A673 (cell line): ENCODE data around the gene MOB2. TPM values are rescaled to one million over a fixed set of nuclear protein-coding genes. Genes with fewer than 3 reads are reported as not detected.

Experiments used
- BruUV-seq: library from RNA; stranded (reverse); fragments of 400-500 nt; replicated peaks from 2 replicates; lab custom pipeline; 2021; lab: Mats Ljungman, UMichigan
- CTCF ChIA-PET: fragments of 300-600 bp; sonication (Branson Sonifier 250); formaldehyde crosslinking; loops from one replicate; lab custom pipeline; 2022; ENCODE audit warnings: antibody characterized with exemption; lab: Charles Lee
- POLR2A ChIA-PET: fragments of 300-600 bp; sonication (Branson Sonifier 250); formaldehyde crosslinking; loops from one replicate; lab custom pipeline; 2022; ENCODE audit warnings: antibody characterized with exemption; ENCODE audit not compliant: low non-redundant PET; lab: Charles Lee
- DNase-seq: peaks from one replicate; pipeline ENCODE4 v3.0.0-alpha.2; 2015; ENCODE audit warnings: low spot score
- H3K27ac ChIP-seq: fragments of 200-600 bp; sonication (generic); 2 replicates; pipeline ENCODE4 v1.5.1; 2016; ENCODE audit warnings: mixed run types, low read depth, mild to moderate bottlenecking, mixed read lengths, antibody characterized with exemption, low read length; ENCODE audit not compliant: poor library complexity, severe bottlenecking
- H3K27me3 ChIP-seq: fragments of 200-600 bp; sonication (generic); replicated peaks from 2 replicates; pipeline ENCODE4 v1.6.1; 2017; ENCODE audit warnings: mixed run types, low read depth, mild to moderate bottlenecking, mixed read lengths, antibody characterized with exemption, low read length; ENCODE audit not compliant: insufficient read depth, poor library complexity
- H3K36me3 ChIP-seq: fragments of 200-600 bp; sonication (generic); 2 replicates; pipeline ENCODE4 v1.6.1; 2016; ENCODE audit warnings: mixed run types, mild to moderate bottlenecking, mixed read lengths, antibody characterized with exemption, low read length; ENCODE audit not compliant: insufficient read depth, poor library complexity, severe bottlenecking
- H3K4me1 ChIP-seq: fragments of 200-600 bp; sonication (generic); 2 replicates; pipeline ENCODE4 v1.6.1; 2017; ENCODE audit warnings: mixed run types, mild to moderate bottlenecking, mixed read lengths, antibody characterized with exemption, low read length; ENCODE audit not compliant: insufficient read depth, poor library complexity, severe bottlenecking
- H3K4me3 ChIP-seq: fragments of 200-600 bp; sonication (generic); 2 replicates; pipeline ENCODE4 v1.5.1; 2016; ENCODE audit warnings: low read depth, mixed run types, mild to moderate bottlenecking, mixed read lengths, low read length; ENCODE audit not compliant: poor library complexity, severe bottlenecking
- H3K9me3 ChIP-seq: fragments of 200-600 bp; sonication (generic); 2 replicates; pipeline ENCODE4 v1.6.1; 2016; ENCODE audit warnings: mixed run types, low read depth, mild to moderate bottlenecking, mixed read lengths, antibody characterized with exemption, low read length; ENCODE audit not compliant: poor library complexity, severe bottlenecking
- CTCF ChIP-seq: fragments of 300-800, 200-600 bp; sonication (generic); conservative IDR thresholded peaks from 2 replicates; pipeline ENCODE4 v1.5.1; 2017; ENCODE audit warnings: low read depth, mild to moderate bottlenecking, antibody characterized with exemption, low read length, moderate library complexity, mixed read lengths
- EZH2 ChIP-seq: fragments of 200-600 bp; sonication (generic); IDR thresholded peaks from 2 replicates; pipeline ENCODE4 v1.6.1; 2017; ENCODE audit warnings: borderline replicate concordance, low read depth, mild to moderate bottlenecking, mixed read lengths, antibody characterized with exemption, low read length; ENCODE audit not compliant: poor library complexity, severe bottlenecking
- intact Hi-C: fragments of 100-400 bp; cut with micrococcal nuclease; formaldehyde crosslinking; loops from one replicate; pipeline ENCODE4 v1.10.0; 2022; ENCODE audit not compliant: unreplicated experiment
- total RNA-seq: library from RNA; stranded (reverse); gene quantifications from 2 replicates; pipeline ENCODE4 v1.2.3, GENCODE V29; 2021

Gene MOB2
- total RNA-seq, 1 experiment from 2014 or later: 14.7 TPM

DNA sequence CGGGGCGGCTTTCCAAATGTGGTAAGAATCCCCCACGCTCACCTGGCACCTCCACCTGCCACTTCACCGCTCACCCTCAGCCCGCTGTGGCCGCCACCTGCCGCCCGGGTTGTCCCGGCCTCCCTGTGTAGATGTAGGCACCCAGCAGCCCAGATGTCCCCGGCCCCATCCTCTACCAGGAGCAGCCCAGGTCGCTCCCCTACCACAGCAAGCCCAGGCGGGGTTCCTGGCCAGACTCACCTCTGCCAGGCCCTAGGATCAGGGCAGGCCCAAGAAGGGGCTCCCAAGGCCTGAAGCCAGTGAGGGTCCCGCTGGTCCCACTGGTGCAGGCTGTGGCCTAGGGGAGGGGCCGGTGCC, 27.4 kb downstream of the MOB2 start:
- H3K4me1 ChIP-seq: no peaks in the 10 kb centered on the region
- no peaks in the 10 kb centered on the region for H3K9me3 ChIP-seq
- H3K27ac ChIP-seq: no peak overlapping the region
- intact Hi-C loops: no loop called here
- H3K4me3 ChIP-seq: no peak overlapping the region
- no peak for DNase-seq
- no peaks in the 10 kb centered on the region for H3K27me3 ChIP-seq
- ChIA-PET POLR2A (no interaction called here), CTCF (no interaction called here)
- H3K36me3 ChIP-seq: no peaks in the 10 kb centered on the region
- BruUV-seq: no TSS peak
- TF ChIP-seq EZH2 (no peak), CTCF (no peak)

DNA sequence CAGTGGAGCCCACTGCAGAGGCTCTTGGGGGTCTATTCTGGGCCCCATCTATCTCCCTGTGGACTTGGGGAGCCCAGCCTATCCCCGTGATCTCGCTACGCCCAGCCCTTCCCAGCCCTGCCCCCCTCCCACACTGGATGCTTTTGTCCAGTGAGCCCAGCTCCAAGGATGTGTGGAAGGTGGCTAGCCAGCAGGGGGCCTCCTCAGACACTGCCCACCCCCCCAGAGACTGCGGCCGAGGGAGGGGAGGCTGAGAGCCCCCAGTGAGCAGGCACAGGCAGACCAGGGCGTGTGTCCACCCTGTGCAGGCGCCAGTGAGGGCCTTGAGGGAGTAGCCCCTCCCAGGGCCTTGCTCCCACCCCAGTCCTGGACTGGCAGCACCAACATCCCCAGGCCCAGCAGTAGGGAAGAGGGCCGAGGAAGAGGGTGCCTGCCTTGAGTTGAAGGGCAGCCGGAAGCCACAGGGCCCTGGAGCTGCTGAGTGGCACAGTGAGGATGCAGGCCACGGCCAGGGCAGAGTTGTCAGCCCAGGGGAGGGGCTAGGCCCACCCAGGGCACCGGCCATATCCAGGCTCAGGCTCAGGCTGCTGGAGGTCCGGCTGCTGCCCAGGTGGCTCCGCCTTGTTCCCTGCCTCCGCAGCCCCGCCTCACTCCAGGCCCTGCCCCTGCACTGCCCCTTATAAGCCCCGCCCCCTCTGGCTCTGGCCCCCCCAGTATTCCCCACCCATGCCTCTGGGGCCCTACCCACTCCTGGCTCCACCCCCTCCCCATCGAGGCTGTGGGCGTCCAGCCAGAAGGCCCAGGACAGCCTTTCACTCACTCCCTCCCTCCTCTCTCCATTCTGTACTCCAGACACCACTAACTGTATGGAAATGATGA, 28.0 kb downstream of the MOB2 start:
- BruUV-seq: no TSS peak
- H3K27me3 ChIP-seq: no peaks in the 10 kb centered on the region
- no peaks in the 10 kb centered on the region for H3K9me3 ChIP-seq
- H3K27ac ChIP-seq: no peak overlapping the region
- H3K4me3 ChIP-seq: no peak overlapping the region
- no peak for TF ChIP-seq EZH2
- no peak; the same call in 1 of the 2 replicates for TF ChIP-seq CTCF
- CTCF ChIA-PET: no interaction called here
- no peaks in the 10 kb centered on the region for H3K4me1 ChIP-seq
- POLR2A ChIA-PET: no interaction called here
- no peaks in the 10 kb centered on the region for H3K36me3 ChIP-seq
- DNase-seq: peak; percentile 37
- intact Hi-C loops: no loop called here

DNA sequence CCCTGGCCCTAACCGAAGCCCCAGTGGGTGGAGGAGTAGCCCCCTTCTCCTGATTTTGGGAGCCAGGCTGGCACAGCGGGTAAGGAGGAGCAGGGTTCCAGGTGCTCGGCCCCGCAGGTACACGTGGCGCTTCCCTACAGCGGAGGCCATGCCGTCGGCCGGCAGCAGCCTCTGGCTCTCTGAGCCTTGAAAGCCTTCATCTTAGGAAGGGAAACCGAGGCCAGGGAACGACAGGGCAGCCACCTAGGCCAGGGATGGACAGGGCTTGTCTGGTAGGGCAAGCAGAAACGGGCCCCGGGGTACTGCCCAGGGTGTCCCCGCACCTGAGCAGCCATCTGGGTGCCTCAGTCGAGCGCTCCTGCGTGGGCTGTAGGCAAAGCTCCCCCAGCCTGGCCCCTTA, 28.7 kb downstream of the MOB2 start:
- no peaks in the 10 kb centered on the region for H3K4me1 ChIP-seq
- no TSS peak for BruUV-seq

More for the DNA sequence above, 28.7 kb downstream of the MOB2 start:
- no peak for TF ChIP-seq CTCF
- TF ChIP-seq EZH2: no peak
- ChIA-PET POLR2A (no interaction called here), CTCF (no interaction called here)
- Histone ChIP-seq H3K4me3 (no peak overlapping the region), H3K27ac (no peak overlapping the region), H3K36me3 (no peaks in the 10 kb centered on the region), H3K27me3 (no peaks in the 10 kb centered on the region), H3K9me3 (no peaks in the 10 kb centered on the region)
- DNase-seq: no peak
- intact Hi-C loops: no loop called here
